H1 (cell line): ENCODE data around the gene UBE2V1. TPM values are rescaled to one million over a fixed set of nuclear protein-coding genes. Genes with fewer than 3 reads are reported as not detected.
A peak's percentile ranks its signal among the peaks of the same experiment; 100 is the strongest.

Source experiments
- CTCF ChIA-PET: fragments of 300-600 bp; sonication (Branson Sonifier 250); formaldehyde crosslinking; loops from one replicate; lab custom pipeline; 2021; ENCODE audit not compliant: partially characterized antibody; lab: Charles Lee
- POLR2A ChIA-PET: fragments of 300-600 bp; sonication (Branson Sonifier 250); formaldehyde crosslinking; loops from one replicate; lab custom pipeline; 2021; ENCODE audit warnings: inconsistent platforms; ENCODE audit not compliant: partially characterized antibody; lab: Charles Lee
- DNase-seq, 2 experiments: peaks; one replicate each; pipeline versions ENCODE4 v3.0.0 to v3.0.0-alpha.2; 2010 to 2022; ENCODE audit warnings: low spot score in 2 of 2, low read depth in 1 of 2, mixed read lengths in 1 of 2
- FAIRE-seq: peaks from 2 replicates; lab custom pipeline; 2011; peaks lifted over from hg19 to GRCh38; lab: Jason Lieb, UNC
- H2AFZ ChIP-seq: 2 replicates; pipeline ENCODE4 v1.8.1; 2012; ENCODE audit warnings: low read length, inconsistent platforms
- H2AK5ac ChIP-seq: 2 replicates; pipeline ENCODE4 v1.6.1; 2013; ENCODE audit warnings: low read depth, low read length
- H2BK120ac ChIP-seq: replicated peaks from 2 replicates; pipeline ENCODE3; 2013; ENCODE audit warnings: low read depth, low read length, inconsistent platforms
- H2BK12ac ChIP-seq: 2 replicates; pipeline ENCODE4 v1.6.1; 2013; ENCODE audit warnings: low read depth, low read length
- H2BK15ac ChIP-seq: 2 replicates; pipeline ENCODE4 v1.6.1; 2013; ENCODE audit warnings: low read length
- H2BK20ac ChIP-seq: 2 replicates; pipeline ENCODE4 v1.6.1; 2013; ENCODE audit warnings: low read length
- H2BK5ac ChIP-seq: 2 replicates; pipeline ENCODE4 v1.6.1; 2013; ENCODE audit warnings: low read depth, low read length
- H3K14ac ChIP-seq: 2 replicates; pipeline ENCODE4 v1.6.1; 2013; ENCODE audit warnings: inconsistent platforms; ENCODE audit not compliant: insufficient read length
- H3K18ac ChIP-seq: 2 replicates; pipeline ENCODE4 v1.6.1; 2013; ENCODE audit warnings: low read length; ENCODE audit errors: extremely low read depth
- H3K23ac ChIP-seq: 2 replicates; pipeline ENCODE4 v1.6.1; 2013; ENCODE audit warnings: inconsistent platforms; ENCODE audit not compliant: insufficient read length
- H3K23me2 ChIP-seq: 2 replicates; pipeline ENCODE4 v1.6.1; 2013; ENCODE audit warnings: low read depth, low read length
- H3K27ac ChIP-seq: 2 replicates; pipeline ENCODE4 v1.6.1; 2011; ENCODE audit warnings: low read depth, low read length, inconsistent platforms
- H3K27me3 ChIP-seq, 4 experiments: replicated peaks in 1 of 4; 1 replicate in 1 of 4; 2 replicates in 3 of 4; pipeline versions ENCODE4 v1.6.1 to v1.8.1; 2011 to 2013; ENCODE audit warnings: low read length in 3 of 4, mild to moderate bottlenecking in 3 of 4, inconsistent platforms in 2 of 4, mixed read lengths in 2 of 4, moderate library complexity in 1 of 4; ENCODE audit not compliant: control insufficient read depth in 3 of 4, insufficient read depth in 3 of 4; ENCODE audit errors: extremely low read depth in 1 of 4
- H3K36me3 ChIP-seq, 4 experiments: 2 replicates each; pipeline versions ENCODE4 v1.6.1 to v1.8.1; 2011 to 2013; ENCODE audit warnings: mild to moderate bottlenecking in 4 of 4, low read length in 3 of 4, moderate library complexity in 2 of 4, control low read depth in 1 of 4, inconsistent platforms in 1 of 4; ENCODE audit not compliant: insufficient read depth in 4 of 4, control insufficient read depth in 2 of 4
- H3K4ac ChIP-seq: replicated peaks from 2 replicates; pipeline ENCODE3; 2013; ENCODE audit warnings: low read length, low read depth, mixed read lengths, inconsistent platforms; ENCODE audit not compliant: insufficient read length
- H3K4me1 ChIP-seq, 4 experiments: replicated peaks in 1 of 4; 1 replicate in 1 of 4; 2 replicates in 3 of 4; pipeline versions ENCODE4 v1.6.1 to v1.8.1; 2011 to 2013; ENCODE audit warnings: low read length in 3 of 4, inconsistent platforms in 2 of 4, mixed read lengths in 1 of 4; ENCODE audit not compliant: insufficient read depth in 4 of 4, control insufficient read depth in 3 of 4
- H3K4me2 ChIP-seq, 2 experiments: 2 replicates each; pipeline versions ENCODE4 v1.6.1 to v1.8.1; 2011 to 2013; ENCODE audit warnings: low read depth in 2 of 2, low read length in 2 of 2, control low read depth in 1 of 2, inconsistent platforms in 1 of 2, mild to moderate bottlenecking in 1 of 2; ENCODE audit not compliant: insufficient read depth in 1 of 2
- H3K4me3 ChIP-seq, 4 experiments: fragments of 200-600, 300-600 bp in 1 of 4; sonication (generic), shearing (Covaris generic), sonication (Bioruptor Twin) in 1 of 4; 2 replicates each; pipeline versions ENCODE4 v1.5.1 to v1.8.1; 2011 to 2016; ENCODE audit warnings: low read length in 4 of 4, low read depth in 3 of 4, control low read depth in 2 of 4, inconsistent platforms in 2 of 4, mild to moderate bottlenecking in 2 of 4, mixed read lengths in 1 of 4, moderate library complexity in 1 of 4; ENCODE audit not compliant: insufficient read depth in 2 of 4; ENCODE audit errors: extremely low read depth in 1 of 4
- H3K56ac ChIP-seq: replicated peaks from 2 replicates; pipeline ENCODE3; 2013; ENCODE audit warnings: low read depth, mild to moderate bottlenecking, mixed read lengths, low read length, inconsistent platforms; ENCODE audit not compliant: insufficient read length
- H3K79me1 ChIP-seq: 2 replicates; pipeline ENCODE4 v1.6.1; 2013; ENCODE audit warnings: low read depth, low read length, control low read depth
- H3K79me2 ChIP-seq, 2 experiments: 2 replicates each; pipeline versions ENCODE4 v1.6.1 to v1.8.1; 2012 to 2013; ENCODE audit warnings: low read length in 2 of 2, mild to moderate bottlenecking in 2 of 2, inconsistent platforms in 1 of 2; ENCODE audit not compliant: insufficient read depth in 2 of 2, control insufficient read depth in 1 of 2
- H3K9ac ChIP-seq, 4 experiments: replicated peaks in 1 of 4; 1 replicate in 1 of 4; 2 replicates in 3 of 4; pipeline versions ENCODE4 v1.6.1 to v1.8.1; 2011 to 2013; ENCODE audit warnings: low read depth in 3 of 4, low read length in 3 of 4, control low read depth in 2 of 4, mild to moderate bottlenecking in 2 of 4, moderate library complexity in 2 of 4, inconsistent platforms in 1 of 4; ENCODE audit errors: extremely low read depth in 1 of 4
- H3K9me3 ChIP-seq, 2 experiments: 2 replicates each; pipeline versions ENCODE4 v1.6.1 to v1.8.1; 2012 to 2013; ENCODE audit warnings: mild to moderate bottlenecking in 2 of 2, moderate library complexity in 2 of 2, control low read depth in 1 of 2, inconsistent platforms in 1 of 2, low read depth in 1 of 2, low read length in 1 of 2, mixed read lengths in 1 of 2; ENCODE audit not compliant: insufficient read depth in 2 of 2
- H4K20me1 ChIP-seq, 2 experiments: replicated peaks in 1 of 2; 2 replicates each; pipeline versions ENCODE3 to v1.8.1; 2011 to 2013; ENCODE audit warnings: inconsistent platforms in 2 of 2, low read length in 2 of 2, mild to moderate bottlenecking in 1 of 2; ENCODE audit not compliant: insufficient read depth in 2 of 2, control insufficient read depth in 1 of 2
- H4K5ac ChIP-seq: 2 replicates; pipeline ENCODE4 v1.6.1; 2013; ENCODE audit warnings: low read length, low read depth, mixed read lengths, inconsistent platforms; ENCODE audit not compliant: insufficient read length
- H4K8ac ChIP-seq: 2 replicates; pipeline ENCODE4 v1.8.0; 2013; ENCODE audit warnings: mild to moderate bottlenecking, moderate library complexity, low read length, inconsistent platforms; ENCODE audit not compliant: insufficient read depth; ENCODE audit errors: extremely low read depth
- H4K91ac ChIP-seq: replicated peaks from 2 replicates; pipeline ENCODE3; 2013; ENCODE audit warnings: low read length, mixed read lengths, inconsistent platforms; ENCODE audit not compliant: insufficient read length
- BACH1 ChIP-seq: IDR thresholded peaks from 2 replicates; pipeline ENCODE4 v1.6.1; 2012; ENCODE audit warnings: low read length, improper control_type of control experiment
- E2F6 ChIP-seq: IDR thresholded peaks from 2 replicates; pipeline ENCODE4 v1.6.1; 2012; ENCODE audit warnings: inconsistent platforms
- HDAC6 ChIP-seq: IDR thresholded peaks from one replicate; pipeline ENCODE4 v1.7.1; 2012; ENCODE audit warnings: low read depth, mild to moderate bottlenecking, inconsistent platforms, low read length, moderate library complexity
- POLR2AphosphoS5 ChIP-seq: IDR thresholded peaks from 2 replicates; pipeline ENCODE4 v1.6.1; 2011; ENCODE audit warnings: low read depth, low read length
- SAP30 ChIP-seq: fragments of 300-600 bp; sonication (generic); IDR thresholded peaks from 2 replicates; pipeline ENCODE4 v1.7.1; 2012; ENCODE audit warnings: low read length, moderate library complexity, mild to moderate bottlenecking, inconsistent platforms; ENCODE audit not compliant: insufficient read depth, insufficient replicate concordance
- WGBS, 2 experiments: shearing (Covaris generic) in 1 of 2; methylation state at CpG; one replicate each; pipeline versions ENCODE4 v1.1.6 to v1.1.7; 2013 to 2015; ENCODE audit warnings: low lambda C conversion rate in 2 of 2, mixed read lengths in 2 of 2, inconsistent platforms in 1 of 2, low coverage in 1 of 2, missing lambda C conversion rate in 1 of 2; ENCODE audit not compliant: insufficient replicate concordance in 2 of 2, insufficient coverage in 1 of 2, insufficient read length in 1 of 2; ENCODE audit errors: extremely low coverage in 1 of 2, missing lambda C conversion rate in 1 of 2; 5-methylcytosine and 5-hydroxymethylcytosine counted together
- polyA plus RNA-seq, 7 experiments: library from polyadenylated mRNA; depleted of rRNA in 3 of 7; stranded (reverse) in 5 of 7; unstranded in 2 of 7; fragments of >200 nt in 5 of 7; fragments of 200-250 nt in 2 of 7; gene quantifications; 1 replicate in 5 of 7; 2 replicates in 1 of 7; 4 replicates in 1 of 7; pipeline versions ENCODE4 v1.2.1 to v1.2.3, GENCODE V29; 2011 to 2013; ENCODE audit warnings: missing spikeins in 2 of 7, mixed read lengths in 2 of 7
- total RNA-seq: library from RNA; stranded (reverse); fragmentation: NEBNext Ultra II Directional; extraction: Animal tissue kit (Norgen Biotek cat#: 25700); gene quantifications from 2 replicates; pipeline ENCODE4 v1.2.1, GENCODE V29; 2021

The UBE2V1 gene
- total and polyA plus RNA-seq, 2 of the 8 experiments (the other 6 are each of a cell fraction or from before 2014, with no cell fraction given) = 141 to 184 TPM

GRCh38 chr20:50098259-50098658 is 14.7 kb downstream of the UBE2V1 start:
- Histone ChIP-seq H3K27me3 (no peaks in the 10 kb centered on the region), H2AK5ac (peak overlapping the region; percentile 65; the same call in 1 of the 2 replicates), H2BK12ac (0 out of 2 replicates have a peak overlapping the region, but pooled peaks have one; percentile 12), H3K79me1 (peaks cover 11% of the 10 kb centered on the region), H3K9ac (peak overlapping the region in 1 of 4 experiments; percentile 28; a peak in 1 of 7 replicates), H2BK20ac (no peak overlapping the region), H3K9me3 (no peaks in the 10 kb centered on the region), H2BK5ac (no peak overlapping the region), H3K23ac (no peak overlapping the region), H2BK120ac (no peak overlapping the region), H3K4ac (no peak overlapping the region), H3K23me2 (no peaks in the 10 kb centered on the region), H4K20me1 (peaks cover 8 to 20% of the 10 kb centered on the region in 2 experiments), H3K79me2 (peaks cover 14 to 83% of the 10 kb centered on the region in 2 experiments), H3K36me3 (peaks cover 9 to 38% (median 20%) of the 10 kb centered on the region in 4 experiments), H4K91ac (no peak overlapping the region), H3K27ac (no peak overlapping the region), H3K14ac (no peak overlapping the region), H3K4me3 (no peak overlapping the region), H3K4me2 (no peak overlapping the region), H3K18ac (no peak overlapping the region)
- FAIRE-seq = no peak
- CTCF ChIA-PET = interaction anchor here (0.9 to 6.0 kb wide), 9 partner anchors 12 to 119 kb away, joined by 3 to 32 read pairs (median 4); partner anchors contain the start of gene UBE2V1
- 82% methylated on average over 2 of the region's 2 CpGs; no CpG with 5 or more reads in 1 of the 2 experiments for WGBS, 2 experiments
- no peak for DNase-seq
- TF ChIP-seq POLR2AphosphoS5 = no peak
- TF ChIP-seq HDAC6 = no peak
- TF ChIP-seq BACH1 = no peak
- TF ChIP-seq E2F6 = no peak
- TF ChIP-seq SAP30 = no peak
- TF ChIP-seq, all 59 proteins: peak for 0
- Histone ChIP-seq H4K5ac (no peak overlapping the region), H3K56ac (no peak overlapping the region), H2AFZ (no peak overlapping the region), H4K8ac (no peak overlapping the region), H2BK15ac (no peak overlapping the region), H3K4me1 (peaks cover 0 to 11% (median 8%) of the 10 kb centered on the region in 4 experiments; a peak in 5 of 7 replicates)
- POLR2A ChIA-PET = interaction anchor here (0.6 to 8.8 kb wide), 5 partner anchors 8 to 79 kb away, joined by 3 to 87 read pairs (median 5); partner anchors contain the start of gene UBE2V1
